H9 (cell line): ENCODE measurements around the gene KRTAP10-5. TPM values are rescaled to one million over a fixed set of nuclear protein-coding genes. Genes with fewer than 3 reads are reported as not detected.

Experiments used
- DNase-seq: peaks from one replicate; pipeline ENCODE4 v3.0.0-alpha.2; 2017
- H2AFZ ChIP-seq: one replicate; pipeline ENCODE4 v1.6.1; 2013; ENCODE audit warnings: mild to moderate bottlenecking, low read length, control low read depth, moderate library complexity
- H2AK5ac ChIP-seq: 2 replicates; pipeline ENCODE4 v1.6.1; 2013; ENCODE audit warnings: low read length, control low read depth, mixed read lengths; ENCODE audit not compliant: insufficient read length
- H2BK120ac ChIP-seq: one replicate; pipeline ENCODE4 v1.6.1; 2013; ENCODE audit warnings: low read depth, mild to moderate bottlenecking, low read length, control low read depth, inconsistent platforms; ENCODE audit not compliant: poor library complexity, severe bottlenecking
- H2BK12ac ChIP-seq: 2 replicates; pipeline ENCODE4 v1.6.1; 2013; ENCODE audit warnings: low read length, control low read depth, mixed read lengths, low read depth; ENCODE audit not compliant: insufficient read length
- H2BK15ac ChIP-seq: 2 replicates; pipeline ENCODE4 v1.6.1; 2013; ENCODE audit warnings: low read depth, low read length, control low read depth
- H2BK20ac ChIP-seq: one replicate; pipeline ENCODE4 v1.6.1; 2013; ENCODE audit warnings: low read depth, mild to moderate bottlenecking, low read length, control low read depth, inconsistent platforms; ENCODE audit not compliant: poor library complexity, severe bottlenecking
- H2BK5ac ChIP-seq: 2 replicates; pipeline ENCODE4 v1.6.1; 2013; ENCODE audit warnings: low read length, control low read depth, mixed read lengths; ENCODE audit not compliant: insufficient read length
- H3K14ac ChIP-seq: 2 replicates; pipeline ENCODE4 v1.6.1; 2013; ENCODE audit warnings: low read length, control low read depth; ENCODE audit not compliant: insufficient read depth
- H3K18ac ChIP-seq: 2 replicates; pipeline ENCODE4 v1.6.1; 2013; ENCODE audit warnings: low read depth, mild to moderate bottlenecking, mixed read lengths, low read length, control low read depth; ENCODE audit not compliant: insufficient read length
- H3K23ac ChIP-seq: 2 replicates; pipeline ENCODE4 v1.6.1; 2013; ENCODE audit warnings: low read length, control low read depth, mixed read lengths, low read depth; ENCODE audit not compliant: insufficient read length
- H3K23me2 ChIP-seq: 2 replicates; pipeline ENCODE4 v1.6.1; 2013; ENCODE audit warnings: low read depth, mild to moderate bottlenecking, mixed read lengths, low read length, control low read depth; ENCODE audit not compliant: insufficient read length, poor library complexity, severe bottlenecking
- H3K27ac ChIP-seq: 2 replicates; pipeline ENCODE4 v1.5.1; 2013; ENCODE audit warnings: low read length, control low read depth, mixed read lengths, low read depth; ENCODE audit not compliant: insufficient read length
- H3K27me3 ChIP-seq: 2 replicates; pipeline ENCODE4 v1.6.1; 2013; ENCODE audit warnings: low read length, control low read depth, inconsistent platforms; ENCODE audit not compliant: insufficient read depth
- H3K4ac ChIP-seq: 2 replicates; pipeline ENCODE4 v1.6.1; 2013; ENCODE audit warnings: low read depth, mild to moderate bottlenecking, control low read depth, inconsistent platforms, low read length, moderate library complexity
- H3K4me1 ChIP-seq: 2 replicates; pipeline ENCODE4 v1.6.1; 2013; ENCODE audit warnings: low read length, control low read depth, inconsistent platforms; ENCODE audit not compliant: insufficient read depth
- H3K4me2 ChIP-seq: 2 replicates; pipeline ENCODE4 v1.6.1; 2013; ENCODE audit warnings: low read length, control low read depth, mixed read lengths; ENCODE audit not compliant: insufficient read length, insufficient read depth
- H3K56ac ChIP-seq: 2 replicates; pipeline ENCODE4 v1.6.1; 2013; ENCODE audit warnings: low read depth, mild to moderate bottlenecking, mixed read lengths, low read length, control low read depth; ENCODE audit not compliant: insufficient read length
- H3K79me1 ChIP-seq: 2 replicates; pipeline ENCODE4 v1.6.1; 2013; ENCODE audit warnings: low read depth, mild to moderate bottlenecking, moderate library complexity, low read length, control low read depth, inconsistent platforms; ENCODE audit not compliant: insufficient read depth, poor library complexity, severe bottlenecking
- H3K79me2 ChIP-seq: 2 replicates; pipeline ENCODE4 v1.6.1; 2013; ENCODE audit warnings: low read length, control low read depth, inconsistent platforms; ENCODE audit not compliant: insufficient read depth
- H3K9ac ChIP-seq: 2 replicates; pipeline ENCODE4 v1.6.1; 2013; ENCODE audit warnings: low read length, control low read depth, mixed read lengths; ENCODE audit not compliant: insufficient read length; ENCODE audit errors: extremely low read depth
- H3K9me3 ChIP-seq: one replicate; pipeline ENCODE4 v1.6.1; 2013; ENCODE audit warnings: low read depth, low read length, inconsistent platforms; ENCODE audit not compliant: control insufficient read depth
- H3T11ph ChIP-seq: one replicate; pipeline ENCODE4 v1.6.1; 2013; ENCODE audit warnings: mild to moderate bottlenecking, low read length, control low read depth, inconsistent platforms
- H4K20me1 ChIP-seq: one replicate; pipeline ENCODE4 v1.6.1; 2013; ENCODE audit not compliant: control insufficient read depth, insufficient read length, insufficient read depth
- H4K5ac ChIP-seq: 2 replicates; pipeline ENCODE4 v1.6.1; 2013; ENCODE audit warnings: low read depth, mild to moderate bottlenecking, mixed read lengths, low read length, control low read depth; ENCODE audit not compliant: insufficient read length
- H4K8ac ChIP-seq: replicated peaks from 2 replicates; pipeline ENCODE4 v1.6.1; 2013; ENCODE audit warnings: low read length, control low read depth, mixed read lengths, low read depth; ENCODE audit not compliant: insufficient read length
- H4K91ac ChIP-seq: 2 replicates; pipeline ENCODE4 v1.6.1; 2013; ENCODE audit warnings: low read depth, mild to moderate bottlenecking, moderate library complexity, mixed read lengths, low read length, control low read depth; ENCODE audit not compliant: insufficient read length
- H3K27ac Mint-ChIP-seq, 3 experiments: 2 replicates in 2 of 3; 3 replicates in 1 of 3; pipeline ENCODE4 v1.8.0; 2020 to 2021; ENCODE audit warnings: mixed read lengths in 3 of 3, mild to moderate bottlenecking in 1 of 3, moderate library complexity in 1 of 3
- H3K27me3 Mint-ChIP-seq: 2 replicates; pipeline ENCODE4 v1.8.0; 2021; ENCODE audit warnings: low read depth, mild to moderate bottlenecking, moderate library complexity, mixed read lengths
- H3K36me3 Mint-ChIP-seq, 3 experiments: 2 replicates in 2 of 3; 3 replicates in 1 of 3; pipeline ENCODE4 v1.8.0; 2020 to 2021; ENCODE audit warnings: low read depth in 3 of 3, mixed read lengths in 3 of 3; ENCODE audit not compliant: insufficient read depth in 1 of 3
- H3K4me1 Mint-ChIP-seq, 2 experiments: 2 replicates each; pipeline ENCODE4 v1.8.0; 2020; ENCODE audit warnings: mixed read lengths in 2 of 2
- H3K4me3 Mint-ChIP-seq, 2 experiments: 2 replicates in 1 of 2; 3 replicates in 1 of 2; pipeline ENCODE4 v1.8.0; 2020 to 2021; ENCODE audit warnings: mild to moderate bottlenecking in 2 of 2, mixed read lengths in 2 of 2, moderate library complexity in 1 of 2
- H3K9me3 Mint-ChIP-seq, 2 experiments: 2 replicates in 1 of 2; 3 replicates in 1 of 2; pipeline ENCODE4 v1.8.0; 2020; ENCODE audit warnings: mild to moderate bottlenecking in 2 of 2, mixed read lengths in 2 of 2, moderate library complexity in 1 of 2
- CTCF ChIP-seq: fragments of 200-600 bp; sonication (generic); conservative IDR thresholded peaks from 3 replicates; pipeline ENCODE4 v1.8.0; 2021; ENCODE audit warnings: antibody characterized with exemption, mild to moderate bottlenecking
- WGBS: extraction: QIAGEN DNeasy Blood & Tissue Kit; methylation state at CpG from one replicate; pipeline ENCODE4 v1.1.7; 2013; ENCODE audit warnings: missing lambda C conversion rate, low lambda C conversion rate, mixed read lengths; ENCODE audit not compliant: insufficient read length; ENCODE audit errors: extremely low coverage; 5-methylcytosine and 5-hydroxymethylcytosine counted together
- total RNA-seq: library from RNA; stranded (reverse); gene quantifications from 2 replicates; pipeline ENCODE4 v1.2.1, GENCODE V29; 2021

Gene KRTAP10-5
- total RNA-seq, 1 experiment from 2014 or later = not detected

DNA sequence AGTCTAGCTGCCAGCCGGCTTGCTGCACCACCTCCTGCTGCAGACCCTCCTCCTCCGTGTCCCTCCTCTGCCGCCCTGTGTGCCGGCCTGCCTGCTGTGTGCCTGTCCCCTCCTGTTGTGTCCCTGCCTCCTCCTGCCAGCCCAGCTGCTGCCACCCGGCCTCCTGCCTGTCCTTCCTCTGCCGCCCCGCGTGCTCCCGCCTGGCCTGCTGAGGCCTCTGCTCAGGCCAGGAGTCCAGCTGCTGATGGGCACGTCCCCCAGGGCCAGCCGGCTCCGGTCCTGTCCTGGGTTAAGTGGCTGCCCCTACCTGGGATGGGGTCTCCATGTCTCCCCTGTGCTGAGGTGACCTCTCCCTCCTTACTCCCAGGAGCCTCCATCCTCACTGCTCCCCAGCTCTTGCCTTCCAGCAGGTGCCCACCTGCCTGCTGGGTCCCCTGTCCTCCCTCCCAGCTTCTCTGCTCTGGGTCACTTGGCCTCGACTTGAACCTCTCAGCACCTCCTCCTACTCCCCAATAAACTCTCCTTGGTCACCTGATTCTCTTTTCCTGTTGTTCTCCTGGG lies 32.3 kb upstream of the KRTAP10-5 start:
- no peak for DNase-seq
- Histone ChIP-seq H3K56ac (no peak overlapping the region), H3K79me2 (no peaks in the 10 kb centered on the region), H3K4ac (no peak overlapping the region), H3K23me2 (no peaks in the 10 kb centered on the region), H2BK120ac (no peak overlapping the region), H2BK12ac (no peak overlapping the region), H3K9ac (no peak overlapping the region), H3T11ph (no peak overlapping the region), H3K27me3 (no peaks in the 10 kb centered on the region), H3K23ac (no peak overlapping the region), H3K79me1 (no peaks in the 10 kb centered on the region), H3K4me2 (no peak overlapping the region), H2BK20ac (no peak overlapping the region), H3K9me3 (peaks cover 9% of the 10 kb centered on the region), H2BK5ac (no peak overlapping the region), H3K14ac (no peak overlapping the region), H4K20me1 (no peaks in the 10 kb centered on the region), H4K91ac (no peak overlapping the region), H2AFZ (no peak overlapping the region), H4K5ac (no peak overlapping the region), H3K18ac (no peak overlapping the region), H2AK5ac (no peak overlapping the region), H3K4me1 (no peaks in the 10 kb centered on the region), H2BK15ac (no peak overlapping the region), H4K8ac (no peak overlapping the region), H3K27ac (no peak overlapping the region)
- WGBS = no CpG with 5 or more reads among the region's 13 CpGs
- H3K4me3 Mint-ChIP-seq = no peak overlapping the region
- H3K27ac Mint-ChIP-seq = no peak overlapping the region; a peak in 1 of 7 replicates
- peaks cover 8 to 26% (median 21%) of the 10 kb centered on the region in 3 experiments for H3K36me3 Mint-ChIP-seq
- H3K9me3 Mint-ChIP-seq = peaks cover 33 to 37% of the 10 kb centered on the region in 2 experiments
- H3K4me1 Mint-ChIP-seq = peaks cover 20 to 25% of the 10 kb centered on the region in 2 experiments
- TF ChIP-seq CTCF = no peak
- H3K27me3 Mint-ChIP-seq = peaks cover 7% of the 10 kb centered on the region
